Measurements from ENCODE around the gene SIRT2. TPM values are rescaled to one million over a fixed set of nuclear protein-coding genes. Genes with fewer than 3 reads are reported as not detected.

The SIRT2 gene
- total and polyA plus RNA-seq, 4 donors: 34.6 to 51.2 (median 38.6) TPM

- peak within 1 kb of the TSS; percentile 92 to 99 for H3K27ac ChIP-seq (ENCODE audit: low read depth in 1 of 2, low read length in 2 of 2)
- H3K36me3 ChIP-seq (ENCODE audit: control insufficient read depth in 1 of 2, insufficient read depth in 2 of 2, low read length in 1 of 2): peaks cover 0 to 7% of the 10 kb centered on the region in 2 donors
- H3K9me3 ChIP-seq (ENCODE audit: control insufficient read depth, low read length): no peaks in the 10 kb centered on the region
- intact Hi-C loops (cut with DNase I): loop anchor here in 1 of 2 donors (1.0 to 5.0 kb wide), 5 partner anchors 15 to 513 kb away; partner anchors contain the start of genes ACTN4, CATSPERG, EIF3K and MAP4K1
- H3K4me1 ChIP-seq (ENCODE audit: control insufficient read depth in 1 of 2, insufficient read depth in 2 of 2, low read length in 2 of 2): no peaks in the 10 kb centered on the region
- peak; percentile 99 for DNase-seq
- WGBS, 2 donors: 0% methylated on average over 34 to 50 of the region's 50 CpGs
- H3K4me3 ChIP-seq (ENCODE audit: low read length in 2 of 2): peak within 1 kb of the TSS; percentile 78 to 97
- ATAC-seq (ENCODE audit: low FRiP score): peak; percentile 91
- H3K27me3 ChIP-seq (ENCODE audit: control insufficient read depth in 1 of 2, insufficient read depth in 2 of 2, low read length in 1 of 2): no peaks in the 10 kb centered on the region
Observed at GRCh38 chr19:38849860-38850435, 49.5 kb downstream of the SIRT2 start, which contains the start of gene HNRNPL. Gene HNRNPL, minus strand, starts transcription at chr19:38849986. Its CDS starts 20 bp downstream, at chr19:38849966.

- intact Hi-C loops (cut with DNase I): loop anchor here in 1 of 2 donors (1.0 to 5.0 kb wide), 3 partner anchors 14 to 202 kb away; partner anchors contain the start of gene ACTN4
- no peaks in the 10 kb centered on the region for H3K27me3 ChIP-seq (ENCODE audit: control insufficient read depth in 1 of 2, insufficient read depth in 2 of 2, low read length in 1 of 2)
- peak overlapping the region; percentile 78 to 97 for H3K4me3 ChIP-seq (ENCODE audit: low read length in 2 of 2)
- H3K4me1 ChIP-seq (ENCODE audit: control insufficient read depth in 1 of 2, insufficient read depth in 2 of 2, low read length in 2 of 2): no peaks in the 10 kb centered on the region
- 1 to 2% methylated on average over 56 to 76 of the region's 76 CpGs for WGBS, 2 donors
- DNase-seq (peak; percentile 98 to 99), ATAC-seq (ENCODE audit: low FRiP score) (peak; percentile 78)
- H3K36me3 ChIP-seq (ENCODE audit: control insufficient read depth in 1 of 2, insufficient read depth in 2 of 2, low read length in 1 of 2): peaks cover 0 to 8% of the 10 kb centered on the region in 2 donors
- H3K27ac ChIP-seq (ENCODE audit: low read depth in 1 of 2, low read length in 2 of 2): peak overlapping the region; percentile 92 to 99
- H3K9me3 ChIP-seq (ENCODE audit: control insufficient read depth, low read length): no peaks in the 10 kb centered on the region
Observed at GRCh38 chr19:38849147-38849859, 50.1 kb downstream of the SIRT2 start.

GRCh38 chr19:38848299-38849146 lies 50.9 kb downstream of the SIRT2 start:
- WGBS, 2 donors: 13 to 15% methylated on average over 22 of the region's 22 CpGs
- Histone ChIP-seq H3K9me3 (ENCODE audit: control insufficient read depth, low read length) (no peaks in the 10 kb centered on the region), H3K36me3 (ENCODE audit: control insufficient read depth in 1 of 2, insufficient read depth in 2 of 2, low read length in 1 of 2) (peaks cover 0 to 16% of the 10 kb centered on the region in 2 donors), H3K27me3 (ENCODE audit: control insufficient read depth in 1 of 2, insufficient read depth in 2 of 2, low read length in 1 of 2) (no peaks in the 10 kb centered on the region), H3K4me3 (ENCODE audit: low read length in 2 of 2) (peak overlapping the region; percentile 57 to 78), H3K4me1 (ENCODE audit: control insufficient read depth in 1 of 2, insufficient read depth in 2 of 2, low read length in 2 of 2) (no peaks in the 10 kb centered on the region), H3K27ac (ENCODE audit: low read depth in 1 of 2, low read length in 2 of 2) (peak overlapping the region in 1 of 2 donors; percentile 21)
- no peak for DNase-seq
- ATAC-seq (ENCODE audit: low FRiP score): no peak
- intact Hi-C loops (cut with DNase I): loop anchor here in 1 of 2 donors (1.0 to 5.0 kb wide), 3 partner anchors 13 to 201 kb away; partner anchors contain the start of gene ACTN4

GRCh38 chr19:38846097-38846496 lies 53.3 kb downstream of the SIRT2 start:
- H3K27me3 ChIP-seq (ENCODE audit: control insufficient read depth in 1 of 2, insufficient read depth in 2 of 2, low read length in 1 of 2): no peaks in the 10 kb centered on the region
- no peak overlapping the region for H3K27ac ChIP-seq (ENCODE audit: low read depth in 1 of 2, low read length in 2 of 2)
- H3K9me3 ChIP-seq (ENCODE audit: control insufficient read depth, low read length): no peaks in the 10 kb centered on the region
- peak in 1 of 2 donors; percentile 8 for DNase-seq
- peaks cover 0 to 29% of the 10 kb centered on the region in 2 donors for H3K36me3 ChIP-seq (ENCODE audit: control insufficient read depth in 1 of 2, insufficient read depth in 2 of 2, low read length in 1 of 2)
- no peak for ATAC-seq (ENCODE audit: low FRiP score)
- no peaks in the 10 kb centered on the region for H3K4me1 ChIP-seq (ENCODE audit: control insufficient read depth in 1 of 2, insufficient read depth in 2 of 2, low read length in 2 of 2)
- intact Hi-C loops (cut with DNase I): loop anchor here in 1 of 2 donors (5.0 kb wide), 2 partner anchors 129 to 199 kb away; partner anchors contain the start of gene ACTN4
- no peak overlapping the region for H3K4me3 ChIP-seq (ENCODE audit: low read length in 2 of 2)
- WGBS, 2 donors: 65 to 72% methylated on average over 2 of the region's 2 CpGs

- ATAC-seq (ENCODE audit: low FRiP score): no peak
- Histone ChIP-seq H3K36me3 (ENCODE audit: control insufficient read depth in 1 of 2, insufficient read depth in 2 of 2, low read length in 1 of 2) (peaks cover 0 to 31% of the 10 kb centered on the region in 2 donors), H3K4me3 (ENCODE audit: low read length in 2 of 2) (no peak overlapping the region)
Observed at GRCh38 chr19:38845374-38846024, 53.9 kb downstream of the SIRT2 start.

GRCh38 chr19:38844093-38844686 lies 55.2 kb downstream of the SIRT2 start:
- intact Hi-C loops (cut with DNase I): no loop called here
- H3K36me3 ChIP-seq (ENCODE audit: control insufficient read depth in 1 of 2, insufficient read depth in 2 of 2, low read length in 1 of 2): peaks cover 3 to 32% of the 10 kb centered on the region in 2 donors

More at GRCh38 chr19:38845374-38846024, 53.9 kb downstream of the SIRT2 start:
- intact Hi-C loops (cut with DNase I): loop anchor here in 1 of 2 donors (5.0 kb wide), 2 partner anchors 128 to 198 kb away; partner anchors contain the start of gene ACTN4
- WGBS, 2 donors: 84 to 85% methylated on average over 14 of the region's 14 CpGs
- peak in 1 of 2 donors; percentile 14 for DNase-seq
- Histone ChIP-seq H3K4me1 (ENCODE audit: control insufficient read depth in 1 of 2, insufficient read depth in 2 of 2, low read length in 2 of 2) (no peaks in the 10 kb centered on the region), H3K27ac (ENCODE audit: low read depth in 1 of 2, low read length in 2 of 2) (no peak overlapping the region), H3K9me3 (ENCODE audit: control insufficient read depth, low read length) (no peaks in the 10 kb centered on the region), H3K27me3 (ENCODE audit: control insufficient read depth in 1 of 2, insufficient read depth in 2 of 2, low read length in 1 of 2) (no peaks in the 10 kb centered on the region)

GRCh38 chr19:38843175-38843758 lies 56.2 kb downstream of the SIRT2 start:
- WGBS, 2 donors: 93 to 97% methylated on average over 9 of the region's 9 CpGs
- no peaks in the 10 kb centered on the region for H3K4me1 ChIP-seq (ENCODE audit: control insufficient read depth in 1 of 2, insufficient read depth in 2 of 2, low read length in 2 of 2)
- ATAC-seq (ENCODE audit: low FRiP score) (no peak), DNase-seq (peak in 1 of 2 donors; percentile 29)
- intact Hi-C loops (cut with DNase I): no loop called here
- H3K27ac ChIP-seq (ENCODE audit: low read depth in 1 of 2, low read length in 2 of 2): no peak overlapping the region
- peaks cover 4 to 37% of the 10 kb centered on the region in 2 donors for H3K36me3 ChIP-seq (ENCODE audit: control insufficient read depth in 1 of 2, insufficient read depth in 2 of 2, low read length in 1 of 2)
- H3K4me3 ChIP-seq (ENCODE audit: low read length in 2 of 2): no peak overlapping the region
- no peaks in the 10 kb centered on the region for H3K9me3 ChIP-seq (ENCODE audit: control insufficient read depth, low read length)
- H3K27me3 ChIP-seq (ENCODE audit: control insufficient read depth in 1 of 2, insufficient read depth in 2 of 2, low read length in 1 of 2): no peaks in the 10 kb centered on the region

More at GRCh38 chr19:38844093-38844686, 55.2 kb downstream of the SIRT2 start:
- Histone ChIP-seq H3K27me3 (ENCODE audit: control insufficient read depth in 1 of 2, insufficient read depth in 2 of 2, low read length in 1 of 2) (no peaks in the 10 kb centered on the region), H3K4me3 (ENCODE audit: low read length in 2 of 2) (no peak overlapping the region), H3K4me1 (ENCODE audit: control insufficient read depth in 1 of 2, insufficient read depth in 2 of 2, low read length in 2 of 2) (no peaks in the 10 kb centered on the region), H3K9me3 (ENCODE audit: control insufficient read depth, low read length) (no peaks in the 10 kb centered on the region), H3K27ac (ENCODE audit: low read depth in 1 of 2, low read length in 2 of 2) (no peak overlapping the region)
- DNase-seq: peak in 1 of 2 donors; percentile 9
- ATAC-seq (ENCODE audit: low FRiP score): no peak
- 87 to 88% methylated on average over 11 of the region's 11 CpGs for WGBS, 2 donors

Data from aorta (tissue), 5 donors.